CD4-positive, alpha-beta T cell treated with Interleukin-15 for 1 hour (primary cell): ENCODE measurements around the gene HTN1.
"Not testable (repeated sequence)": the region's sequence is repeated elsewhere in the genome, so short reads cannot be mapped to it uniquely, and the experiment has no call there.

ENCODE experiments used
- DNase-seq: peaks from one replicate; pipeline ENCODE4 v3.0.0-alpha.2; 2020

HTN1 gene

DNA sequence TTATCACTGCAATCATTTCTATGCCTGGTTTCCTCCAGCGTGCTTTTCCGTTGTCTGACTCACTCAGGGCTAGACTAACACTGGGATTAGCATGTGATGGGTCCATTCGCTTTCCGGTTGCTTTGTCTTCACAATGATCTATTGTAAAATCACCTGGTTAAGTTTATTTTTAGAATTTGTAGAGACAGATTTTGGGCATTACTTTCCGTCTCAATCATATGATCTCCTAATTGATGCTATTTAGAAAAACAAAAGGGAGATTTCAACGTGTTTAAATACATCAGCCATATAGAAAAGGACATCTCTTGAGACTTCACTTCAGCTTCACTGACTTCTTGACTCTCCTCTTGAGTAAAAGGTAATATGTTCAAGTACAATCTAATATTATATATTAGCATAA is at the start of gene HTN1:
Gene HTN1, plus strand, starts transcription at position 301 of the 400 bp plus-strand sequence. CDS start 2,639 bp downstream, outside the sequence.
- not testable (repeated sequence) for DNase-seq

DNA sequence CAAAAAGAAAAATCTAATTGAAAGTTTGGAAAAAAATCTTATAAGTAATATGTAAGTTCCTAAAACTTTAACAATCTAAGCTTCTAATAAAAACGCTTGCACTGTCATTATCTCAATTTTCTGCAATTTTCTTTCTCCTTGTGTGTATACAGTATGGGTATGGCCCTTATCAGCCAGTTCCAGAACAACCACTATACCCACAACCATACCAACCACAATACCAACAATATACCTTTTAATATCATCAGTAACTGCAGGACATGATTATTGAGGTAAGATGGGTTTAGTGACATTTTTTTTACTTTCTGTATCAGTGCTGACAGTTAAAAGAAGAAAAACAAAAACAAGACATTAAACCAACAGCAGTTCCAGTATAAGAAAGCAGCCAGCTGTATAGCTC is 49.5 kb upstream of the HTN1 start:
- no peak for DNase-seq

DNA sequence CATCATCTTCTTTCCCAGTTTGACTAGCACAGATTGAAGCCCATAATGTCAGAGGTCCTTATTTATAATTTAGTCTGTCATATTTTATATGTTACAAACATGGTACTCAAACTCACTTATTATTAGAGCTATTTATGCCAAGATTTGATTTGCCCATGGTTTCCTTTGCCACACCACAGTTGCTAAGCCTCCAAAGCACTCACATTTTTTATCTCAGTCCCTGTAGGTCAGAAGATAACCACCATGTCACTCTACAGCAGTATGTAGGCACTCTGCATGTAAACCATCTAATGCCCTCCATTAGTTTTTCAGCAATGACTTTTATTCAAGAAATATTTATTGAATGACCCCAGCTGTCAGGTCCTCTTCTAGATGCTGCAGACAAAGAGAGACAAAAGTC is 47.7 kb upstream of the HTN1 start:
- DNase-seq, result no peak

DNA sequence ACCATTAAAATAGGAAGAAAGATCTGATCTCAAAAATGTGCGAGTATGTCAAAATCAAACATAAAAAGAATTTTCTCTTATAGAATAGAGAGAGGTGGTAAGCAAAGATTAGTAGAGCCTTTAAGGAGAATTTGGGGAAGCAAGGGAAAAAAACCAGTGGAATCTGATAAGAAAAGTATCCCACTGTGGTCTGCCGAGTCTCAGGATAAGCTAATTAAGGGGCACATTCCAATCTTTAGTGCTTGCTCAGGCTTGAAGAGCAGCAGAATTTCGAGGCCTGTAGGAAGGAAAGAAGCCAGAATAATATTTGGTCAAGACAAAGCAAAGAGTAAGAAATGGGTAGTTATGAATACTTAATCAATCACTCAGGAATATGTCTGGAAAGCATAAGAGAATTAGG is 41.5 kb upstream of the HTN1 start:
- no peak for DNase-seq

DNA sequence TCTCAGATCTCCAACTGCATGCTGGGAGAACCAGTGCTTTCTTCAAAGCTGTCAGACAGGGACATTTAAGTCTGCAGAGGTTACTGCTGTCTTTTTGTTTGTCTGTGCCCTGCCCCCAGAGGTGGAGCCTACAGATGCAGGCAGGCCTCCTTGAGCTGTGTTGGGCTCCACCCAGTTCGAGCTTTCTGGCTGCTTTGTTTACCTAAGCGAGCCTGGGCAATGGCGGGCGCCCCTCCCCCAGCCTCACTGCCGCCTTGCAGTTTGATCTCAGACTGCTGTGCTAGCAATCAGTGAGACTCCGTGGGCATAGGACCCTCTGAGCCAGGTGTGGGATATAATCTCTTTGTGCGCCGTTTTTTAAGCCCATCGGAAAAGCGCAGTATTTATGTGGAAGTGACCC is 31.2 kb upstream of the HTN1 start:
- DNase-seq, result not testable (repeated sequence)

DNA sequence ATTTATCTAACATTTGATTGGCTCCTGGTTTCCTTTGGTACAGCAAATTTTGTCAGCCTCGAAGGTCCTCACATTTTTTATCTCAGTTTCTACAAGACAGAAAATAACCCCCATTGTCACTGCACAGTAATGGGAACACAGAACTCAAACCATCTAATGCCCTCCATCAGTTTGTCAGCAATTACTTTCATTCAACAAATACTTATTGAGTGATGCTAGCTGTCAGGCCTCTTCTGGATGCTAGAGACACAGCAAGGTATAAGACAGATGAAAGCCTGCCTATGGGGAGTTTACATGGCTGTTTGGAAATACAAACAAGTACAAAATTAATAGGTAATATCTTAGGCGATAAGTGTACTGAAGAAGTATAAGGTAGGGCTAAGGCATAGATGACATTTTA is 27.0 kb upstream of the HTN1 start:
- no peak for DNase-seq

DNA sequence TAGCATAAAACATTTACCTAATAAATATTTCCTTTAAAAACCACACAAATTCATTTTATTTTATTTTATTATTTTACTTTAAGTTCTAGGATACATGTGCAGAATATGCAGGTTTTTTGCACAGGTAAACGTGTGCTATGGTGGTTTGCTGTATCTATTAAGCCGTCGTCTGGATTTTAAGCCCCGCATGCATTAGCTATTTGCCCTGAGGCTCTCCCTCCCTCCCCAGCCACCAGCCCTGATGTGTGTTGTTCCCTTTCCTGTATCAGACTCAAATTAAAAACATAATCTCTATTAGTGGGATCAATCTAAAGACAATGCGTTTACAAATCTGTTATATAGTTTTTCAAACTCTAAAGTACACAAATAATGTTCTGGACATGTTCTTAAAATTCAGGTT is 23.2 kb upstream of the HTN1 start:
- no peak for DNase-seq

DNA sequence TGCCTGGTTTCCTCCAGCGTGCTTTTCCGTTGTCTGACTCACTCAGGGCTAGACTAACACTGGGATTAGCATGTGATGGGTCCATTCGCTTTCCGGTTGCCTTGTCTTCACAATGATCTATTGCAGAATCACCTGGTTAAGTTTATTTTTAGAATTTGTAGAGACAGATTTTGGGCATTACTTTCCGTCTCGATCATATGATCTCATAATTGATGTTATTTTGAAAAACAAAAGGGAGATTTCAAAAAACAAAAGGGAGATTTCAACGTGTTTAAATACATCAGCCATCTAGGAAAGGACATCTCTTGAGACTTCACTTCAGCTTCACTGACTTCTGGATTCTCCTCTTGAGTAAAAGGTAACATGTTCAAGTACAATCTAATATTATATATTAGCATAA is 22.1 kb upstream of the HTN1 start, which contains the start of gene HTN3:
Gene HTN3, plus strand, starts transcription at position 301 of the 400 bp plus-strand sequence. CDS start 2,282 bp downstream, outside the sequence.
- not testable (repeated sequence) for DNase-seq

DNA sequence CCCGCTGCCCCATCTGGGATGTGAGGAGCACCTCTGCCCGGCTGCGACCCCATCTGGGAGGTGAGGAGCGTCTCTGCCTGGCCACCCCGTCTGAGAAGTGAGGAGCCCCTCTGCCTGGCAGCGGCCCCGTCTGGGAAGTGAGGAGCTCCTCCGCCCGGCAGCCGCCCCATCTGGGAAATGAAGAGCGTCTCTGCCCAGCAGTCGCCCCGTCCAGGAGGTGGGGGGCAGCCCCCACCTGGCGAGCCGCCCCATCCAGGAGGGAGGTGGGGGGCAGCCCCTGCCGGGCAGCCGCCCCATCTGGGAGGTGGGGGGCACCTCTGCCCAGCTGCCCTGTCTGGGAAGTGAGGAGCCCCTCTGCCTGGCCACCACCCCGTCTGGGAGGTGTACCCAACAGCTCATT is 12.7 kb upstream of the HTN1 start:
- DNase-seq, result not testable (repeated sequence)

DNA sequence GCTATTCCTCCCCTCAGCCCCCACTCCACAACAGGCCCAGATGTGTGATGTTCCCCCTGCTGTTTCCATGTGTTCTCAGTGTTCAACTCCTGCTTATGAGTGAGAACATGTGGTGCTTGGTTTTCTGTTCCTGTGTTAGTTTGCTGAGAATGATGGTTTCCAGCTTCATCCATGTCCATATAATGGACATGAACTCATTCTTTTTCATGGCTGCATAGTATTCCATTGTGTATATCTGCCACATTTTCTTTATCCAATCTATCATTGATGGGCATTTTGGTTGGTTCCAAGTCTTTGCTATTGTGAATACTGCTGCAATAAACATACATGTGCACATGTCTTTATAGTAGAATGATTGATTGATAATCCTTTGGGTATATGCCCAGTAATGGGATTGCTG is 10.3 kb upstream of the HTN1 start:
- DNase-seq, result not testable (repeated sequence)

DNA sequence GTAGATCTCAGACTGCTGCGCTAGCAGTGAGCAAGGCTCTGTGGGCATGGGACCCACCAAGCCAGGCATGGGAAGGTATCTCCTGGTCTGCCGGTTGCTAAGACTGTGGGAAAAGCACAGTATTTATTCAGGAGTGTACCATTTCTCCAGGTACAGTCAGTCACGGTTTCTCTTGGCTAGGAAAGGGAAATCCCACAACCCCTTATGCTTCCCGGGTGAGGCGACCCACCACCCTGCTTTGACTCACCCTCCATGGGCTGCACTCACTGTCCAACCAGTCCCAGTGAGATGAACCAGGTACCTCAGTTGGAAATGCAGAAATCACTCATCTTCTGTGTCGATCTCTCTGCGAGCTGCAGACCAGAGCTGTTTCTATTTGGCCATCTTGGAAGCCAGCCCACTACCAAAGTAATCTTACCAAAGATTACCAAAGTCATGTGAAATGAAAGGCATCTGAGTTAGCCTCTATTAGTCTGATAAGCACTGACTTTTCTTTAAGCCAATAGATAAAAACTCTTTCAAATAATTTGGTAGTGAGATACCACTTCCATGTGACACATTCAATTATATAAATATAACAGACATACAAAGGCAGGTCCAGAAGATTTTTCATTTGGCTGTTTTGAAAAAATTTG is 8.5 kb upstream of the HTN1 start:
- no peak for DNase-seq

DNA sequence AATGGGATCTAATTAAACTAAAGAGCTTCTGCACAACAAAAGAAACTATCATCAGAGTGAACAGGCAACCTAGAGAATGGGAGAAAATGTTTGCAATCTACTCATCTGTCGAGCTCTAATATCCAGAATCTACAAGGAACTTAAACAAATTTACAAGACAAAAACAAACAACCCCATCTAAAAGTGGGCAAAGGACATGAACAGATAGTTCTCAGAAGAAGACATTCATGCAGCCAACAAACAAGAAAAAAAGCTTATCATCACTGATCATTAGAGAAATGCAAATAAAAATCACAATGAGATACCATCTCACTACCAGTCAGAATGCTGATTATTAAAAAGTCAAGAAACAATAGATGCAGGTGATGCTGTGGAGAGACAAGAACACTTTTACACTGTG is 6.3 kb downstream of the HTN1 start:
- not testable (repeated sequence) for DNase-seq

DNA sequence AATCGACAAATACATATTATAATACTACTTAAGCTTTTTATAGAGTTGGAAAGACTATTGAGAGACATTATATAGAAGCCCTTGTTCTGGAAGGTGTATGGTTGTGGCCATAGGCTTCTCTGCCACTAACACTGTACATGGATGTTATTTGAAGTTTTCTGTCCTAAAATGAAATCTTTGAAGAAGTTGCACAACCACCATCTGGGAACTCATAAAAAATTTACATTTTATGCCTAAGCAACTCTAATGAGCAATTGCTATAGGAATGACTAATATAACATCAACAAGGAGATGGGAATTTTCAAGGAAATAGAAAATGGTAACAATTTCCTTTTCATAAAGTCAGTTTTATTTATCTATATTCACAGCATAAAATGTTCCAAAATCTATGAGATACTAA is 7.4 kb downstream of the HTN1 start:
- DNase-seq, result no peak

DNA sequence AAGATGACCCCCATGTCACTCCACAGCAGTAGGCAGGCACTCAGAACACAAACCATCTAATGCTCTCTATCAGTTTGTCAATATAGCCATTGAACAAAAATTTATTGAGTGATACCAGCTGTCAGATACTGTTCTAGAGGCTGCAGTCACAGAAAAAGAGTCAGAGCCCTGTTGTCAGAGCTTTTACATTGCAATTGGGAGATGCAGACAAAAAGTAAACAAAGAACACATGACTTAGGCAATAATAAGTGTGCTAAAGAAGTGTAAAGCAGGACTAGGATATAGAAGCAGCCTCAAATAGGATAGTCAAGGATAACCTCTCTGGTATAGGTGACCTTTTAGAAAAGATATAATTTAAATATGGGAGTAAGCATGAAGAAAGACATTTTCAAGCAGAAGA is 8.9 kb downstream of the HTN1 start:
- DNase-seq, result no peak

DNA sequence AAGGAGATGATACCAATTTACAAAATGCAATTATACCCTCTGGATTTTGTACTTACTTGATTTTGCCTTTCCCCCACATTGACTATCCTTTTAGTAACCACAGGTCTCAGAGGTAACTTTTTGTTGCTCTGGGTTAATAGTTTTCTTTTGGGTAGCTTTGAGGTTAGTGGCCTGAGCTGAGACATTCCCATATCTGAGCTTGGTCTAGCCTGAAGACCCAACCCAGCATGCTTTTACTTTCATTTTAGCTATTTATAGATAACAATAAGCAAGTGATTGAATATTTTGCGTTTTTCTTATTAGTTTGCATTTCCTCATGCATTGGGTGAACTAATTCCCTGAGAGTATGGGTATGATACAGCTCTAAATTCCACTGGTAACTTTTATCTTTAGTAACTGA is 11.8 kb downstream of the HTN1 start:
- DNase-seq, result no peak

DNA sequence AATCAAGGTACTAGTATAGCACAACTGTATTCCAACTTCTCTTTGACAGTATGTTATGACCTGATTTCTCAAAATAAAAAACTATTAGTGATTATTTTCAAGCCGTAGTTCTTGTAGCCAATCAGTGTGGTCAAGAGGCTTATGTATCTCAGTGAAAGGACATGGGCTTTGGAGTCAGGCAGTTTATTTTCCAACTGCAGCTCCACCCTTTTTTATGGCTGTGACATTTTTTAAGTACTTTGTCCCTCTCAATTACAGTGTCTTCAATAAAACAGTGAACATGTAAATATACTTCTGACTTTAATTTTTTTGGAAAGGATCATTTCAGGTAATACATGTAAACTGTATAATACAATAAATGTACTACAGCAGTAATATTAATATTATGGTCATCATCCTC is 30.0 kb downstream of the HTN1 start:
- no peak for DNase-seq

DNA sequence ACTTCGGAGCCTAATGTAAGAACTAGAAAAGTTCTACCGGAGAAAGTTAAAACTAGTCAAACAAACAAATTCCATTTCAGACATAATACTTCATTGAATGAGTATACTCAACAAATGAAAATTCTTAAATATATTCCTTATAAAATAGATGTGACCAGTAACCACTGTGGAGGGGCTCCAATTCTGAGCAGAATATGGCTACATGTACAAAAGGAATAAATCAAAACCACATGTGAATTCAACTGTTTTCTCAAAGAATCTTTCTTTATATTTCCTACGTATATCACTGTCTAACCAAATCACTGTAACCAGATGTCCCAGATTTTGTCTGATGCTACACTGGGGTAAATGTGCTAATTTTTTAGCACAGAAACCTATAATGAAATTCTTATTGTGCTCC is 49.0 kb downstream of the HTN1 start:
- no peak for DNase-seq
